ENCODE data around the gene SRCAP.

GRCh38 chr16:30722443-30722842 lies 23.5 kb downstream of the SRCAP start:
- no peak for TF ChIP-seq POLR2AphosphoS5 (IDR thresholded peaks at IDR 0.05)
- TF ChIP-seq CTCF (IDR thresholded peaks at IDR 0.05), result no peak
